Panc1 (cell line): ENCODE data around the gene GAB3. TPM values are rescaled to one million over a fixed set of nuclear protein-coding genes. Genes with fewer than 3 reads are reported as not detected.

Experiments
- ATAC-seq: fragments of 200-7000 bp; cut with Tn5 transposase; 2 replicates; pipeline ENCODE4 v1.9.1; 2020; ENCODE audit warnings: mild to moderate bottlenecking, moderate library complexity
- BruUV-seq: library from RNA; stranded (reverse); fragments of 400-500 nt; replicated peaks from 2 replicates; lab custom pipeline; 2021; lab: Mats Ljungman, UMichigan
- CTCF ChIA-PET: fragments of 300-600 bp; sonication (Branson Sonifier 250); formaldehyde crosslinking; loops from one replicate; lab custom pipeline; 2022; ENCODE audit warnings: antibody characterized with exemption; lab: Charles Lee
- POLR2A ChIA-PET: fragments of 300-600 bp; sonication (Branson Sonifier 250); formaldehyde crosslinking; loops from one replicate; lab custom pipeline; 2022; ENCODE audit warnings: antibody characterized with exemption; lab: Charles Lee
- DNase-seq: peaks from one replicate; pipeline ENCODE4 v3.0.0-alpha.2; 2010; ENCODE audit warnings: low read depth, low spot score
- H3K27ac ChIP-seq: 2 replicates; pipeline ENCODE4 v1.5.1; 2011; ENCODE audit warnings: mild to moderate bottlenecking, low read length, inconsistent platforms
- H3K27me3 ChIP-seq: fragments of 200-500 bp; sonication (Bioruptor generic); 2 replicates; pipeline ENCODE4 v1.6.0; 2014; ENCODE audit warnings: low read length, inconsistent platforms; ENCODE audit not compliant: control insufficient read depth, insufficient read depth
- H3K36me3 ChIP-seq: fragments of 200-500 bp; sonication (Bioruptor generic); 2 replicates; pipeline ENCODE4 v1.5.1; 2014; ENCODE audit warnings: inconsistent platforms, mild to moderate bottlenecking, low read length, moderate library complexity; ENCODE audit not compliant: control insufficient read depth, insufficient read depth
- H3K4me1 ChIP-seq: 2 replicates; pipeline ENCODE4 v1.5.1; 2011; ENCODE audit warnings: inconsistent platforms, mild to moderate bottlenecking, low read length, moderate library complexity; ENCODE audit not compliant: control insufficient read depth, insufficient read depth
- H3K4me3 ChIP-seq, 2 experiments: 2 replicates each; pipeline ENCODE4 v1.5.1; 2011 to 2012; ENCODE audit warnings: low read depth in 2 of 2, low read length in 2 of 2, mild to moderate bottlenecking in 2 of 2, inconsistent platforms in 1 of 2, moderate library complexity in 1 of 2
- H3K9me3 ChIP-seq: fragments of 200-500 bp; sonication (Bioruptor generic); 2 replicates; pipeline ENCODE4 v1.5.1; 2014; ENCODE audit warnings: low read depth, mild to moderate bottlenecking, inconsistent platforms, low read length, moderate library complexity; ENCODE audit not compliant: control insufficient read depth, insufficient read depth
- POLR2AphosphoS5 ChIP-seq: IDR thresholded peaks from 2 replicates; pipeline ENCODE4 v1.6.1; 2012; ENCODE audit warnings: mild to moderate bottlenecking, low read depth, low read length, moderate library complexity
- REST ChIP-seq, 2 experiments: IDR thresholded peaks; 2 replicates each; pipeline ENCODE4 v1.6.1; 2011 to 2012; ENCODE audit warnings: low read depth in 2 of 2, control low read depth in 1 of 2, low read length in 1 of 2, mild to moderate bottlenecking in 1 of 2, moderate library complexity in 1 of 2; ENCODE audit not compliant: insufficient read depth in 1 of 2
- SIN3A ChIP-seq: IDR thresholded peaks from 2 replicates; pipeline ENCODE4 v1.6.1; 2012; ENCODE audit warnings: low read depth, mild to moderate bottlenecking, low read length, moderate library complexity, borderline replicate concordance; ENCODE audit not compliant: insufficient read depth
- TCF7L2 ChIP-seq: IDR thresholded peaks from 2 replicates; pipeline ENCODE4 v1.6.1; 2011; ENCODE audit warnings: mild to moderate bottlenecking, low read depth, low read length, inconsistent platforms
- in situ Hi-C: cut with HindIII; loops from 2 replicates; pipeline ENCODE4 v1.10.0; 2016; ENCODE audit warnings: low sequenced_read_pairs, low pct_unique_long_range_greater_than_20kb
- intact Hi-C: fragments of 100-400 bp; cut with micrococcal nuclease; formaldehyde crosslinking; loops from one replicate; pipeline ENCODE4 v1.10.0; 2022; ENCODE audit not compliant: unreplicated experiment
- total RNA-seq: library from RNA; stranded (reverse); gene quantifications from one replicate; pipeline ENCODE4 v1.2.1, GENCODE V29; 2021; ENCODE audit not compliant: unreplicated experiment
- TF ChIP-seq, protein P1 (sequence below): fragments of 450-650 bp; IDR thresholded peaks from 2 replicates; pipeline ENCODE4 v1.5.1; 2017; ENCODE audit warnings: mild to moderate bottlenecking

The GAB3 gene
- total RNA-seq, 1 experiment from 2014 or later = 8.2 TPM

GRCh38 chrX:154784149-154784995, 33.5 kb upstream of the GAB3 start:
- Histone ChIP-seq H3K27ac (no peak overlapping the region), H3K27me3 (no peaks in the 10 kb centered on the region), H3K4me3 (no peak overlapping the region), H3K36me3 (no peaks in the 10 kb centered on the region), H3K9me3 (no peaks in the 10 kb centered on the region), H3K4me1 (peaks cover 1% of the 10 kb centered on the region; the same call in 1 of the 2 replicates)
- TF ChIP-seq TCF7L2 (no peak), POLR2AphosphoS5 (no peak), REST (IDR thresholded peaks at IDR 0.05; ENCODE audit: insufficient read depth in 1 of 2, low read depth in 2 of 2, low read length in 1 of 2) (no peak), SIN3A (no peak)
- TF ChIP-seq, protein P1, sequence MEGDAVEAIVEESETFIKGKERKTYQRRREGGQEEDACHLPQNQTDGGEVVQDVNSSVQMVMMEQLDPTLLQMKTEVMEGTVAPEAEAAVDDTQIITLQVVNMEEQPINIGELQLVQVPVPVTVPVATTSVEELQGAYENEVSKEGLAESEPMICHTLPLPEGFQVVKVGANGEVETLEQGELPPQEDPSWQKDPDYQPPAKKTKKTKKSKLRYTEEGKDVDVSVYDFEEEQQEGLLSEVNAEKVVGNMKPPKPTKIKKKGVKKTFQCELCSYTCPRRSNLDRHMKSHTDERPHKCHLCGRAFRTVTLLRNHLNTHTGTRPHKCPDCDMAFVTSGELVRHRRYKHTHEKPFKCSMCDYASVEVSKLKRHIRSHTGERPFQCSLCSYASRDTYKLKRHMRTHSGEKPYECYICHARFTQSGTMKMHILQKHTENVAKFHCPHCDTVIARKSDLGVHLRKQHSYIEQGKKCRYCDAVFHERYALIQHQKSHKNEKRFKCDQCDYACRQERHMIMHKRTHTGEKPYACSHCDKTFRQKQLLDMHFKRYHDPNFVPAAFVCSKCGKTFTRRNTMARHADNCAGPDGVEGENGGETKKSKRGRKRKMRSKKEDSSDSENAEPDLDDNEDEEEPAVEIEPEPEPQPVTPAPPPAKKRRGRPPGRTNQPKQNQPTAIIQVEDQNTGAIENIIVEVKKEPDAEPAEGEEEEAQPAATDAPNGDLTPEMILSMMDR = no peak
- POLR2A ChIA-PET = interaction anchor here (0.6 kb wide), 1 partner anchor 8 kb away, joined by 3 read pairs; no protein-coding TSS in a partner anchor
- in situ Hi-C loops = no loop called here
- no peak for DNase-seq
- intact Hi-C loops = no loop called here
- CTCF ChIA-PET = no interaction called here
- ATAC-seq = no peak
- no TSS peak for BruUV-seq

DNA sequence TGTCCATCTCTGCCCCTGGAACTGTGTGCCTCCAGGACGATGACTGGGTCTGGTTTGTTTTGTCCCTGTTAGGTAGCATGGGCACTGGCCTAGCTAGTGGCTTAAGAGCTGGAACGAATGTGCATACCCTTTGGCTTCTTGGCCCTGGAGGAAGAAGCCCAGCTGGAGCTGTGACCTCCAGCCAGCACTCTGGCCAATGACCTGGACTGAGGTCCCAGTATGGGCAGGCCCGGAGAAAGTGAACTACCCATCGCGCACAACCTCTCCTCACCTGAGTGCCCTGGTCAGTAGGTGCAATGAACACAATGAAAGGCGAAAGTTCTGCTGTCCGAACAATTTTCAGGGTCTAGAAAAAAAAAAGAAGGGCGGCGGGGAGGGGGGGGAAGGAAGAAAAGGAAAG, 30.1 kb upstream of the GAB3 start:
- Histone ChIP-seq H3K4me3 (no peak overlapping the region), H3K27me3 (no peaks in the 10 kb centered on the region), H3K36me3 (peaks cover 6% of the 10 kb centered on the region; the same call in 1 of the 2 replicates), H3K9me3 (no peaks in the 10 kb centered on the region), H3K27ac (no peak overlapping the region), H3K4me1 (peaks cover 24% of the 10 kb centered on the region)
- TF ChIP-seq, protein P1 = no peak
- no peak for TF ChIP-seq TCF7L2
- no peak for TF ChIP-seq REST (IDR thresholded peaks at IDR 0.05; ENCODE audit: insufficient read depth in 1 of 2, low read depth in 2 of 2, low read length in 1 of 2)
- TF ChIP-seq POLR2AphosphoS5 = no peak
- TF ChIP-seq SIN3A = no peak
- DNase-seq (no peak), ATAC-seq (no peak; the same call in 1 of the 2 replicates)
- intact Hi-C loops (no loop called here), in situ Hi-C loops (no loop called here)
- POLR2A ChIA-PET = no interaction called here
- BruUV-seq = no TSS peak
- CTCF ChIA-PET = interaction anchor here (0.7 kb wide), 1 partner anchor 23 kb away, joined by 4 read pairs; no protein-coding TSS in a partner anchor
